Right atrium auricular region (tissue), 2 donors: ENCODE measurements around the gene CD300H. TPM values are rescaled to one million over a fixed set of nuclear protein-coding genes. Genes with fewer than 3 reads are reported as not detected.

ENCODE experiments used
- DNase-seq: peaks from one replicate; pipeline ENCODE4 v3.0.0-alpha.2; 2019; ENCODE audit warnings: low spot score
- H3K27ac ChIP-seq, 2 donors: fragments of 200-600 bp; sonication (generic); 1 replicate in 1 of 2; 2 replicates in 1 of 2; pipeline ENCODE4 v1.5.1; 2016 to 2019
- H3K27me3 ChIP-seq, 2 donors: fragments of 200-600 bp; sonication (generic); one replicate each; pipeline versions ENCODE4 v1.5.1 to v1.6.0; 2017 to 2019
- H3K36me3 ChIP-seq: fragments of 200-600 bp; sonication (generic); one replicate; pipeline ENCODE4 v1.5.1; 2016
- H3K4me1 ChIP-seq, 2 donors: fragments of 200-600 bp; sonication (generic); one replicate each; pipeline versions ENCODE4 v1.5.1 to v1.6.0; 2017 to 2019
- H3K4me3 ChIP-seq, 2 donors: fragments of 200-600 bp; sonication (generic); 1 replicate in 1 of 2; 2 replicates in 1 of 2; pipeline ENCODE4 v1.5.1; 2017 to 2019; ENCODE audit warnings: mild to moderate bottlenecking in 1 of 2, moderate library complexity in 1 of 2
- H3K9me3 ChIP-seq, 2 donors: fragments of 200-600 bp; sonication (generic); one replicate each; pipeline ENCODE4 v1.5.1; 2019
- total RNA-seq, 2 donors: library from RNA; depleted of rRNA; stranded (reverse); fragments of >200 nt; gene quantifications; one replicate each; pipeline ENCODE4 v1.1.0, GENCODE V29; 2016
- TF ChIP-seq, protein P1 (sequence below), 2 donors: fragments of 200-600 bp; sonication (generic); IDR thresholded peaks; one replicate each; pipeline ENCODE4 v1.5.1; 2019; ENCODE audit warnings: antibody characterized with exemption in 2 of 2

The CD300H gene
- total RNA-seq, 2 donors from 2014 or later, result not detected

DNA sequence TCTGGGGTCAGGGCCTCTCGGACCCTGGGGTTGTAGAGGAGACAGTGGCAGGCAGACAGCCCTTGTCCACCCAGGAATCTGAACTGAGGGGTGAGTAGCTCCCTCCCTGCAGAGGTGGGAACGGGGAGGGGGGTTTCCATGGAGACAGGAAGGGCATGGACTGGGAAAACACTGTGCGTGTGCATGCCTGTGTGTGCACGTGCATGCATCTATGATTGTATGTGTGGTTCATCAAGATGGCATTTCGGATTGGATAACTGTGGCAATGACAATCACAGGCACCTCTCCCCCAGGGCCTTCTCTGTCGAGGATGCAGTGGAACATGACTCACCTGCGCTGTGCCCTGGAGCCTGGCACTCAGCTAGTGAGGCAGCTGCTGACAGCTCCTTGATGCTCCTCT is 15.3 kb downstream of the CD300H start:
- Histone ChIP-seq H3K36me3 (no peaks in the 10 kb centered on the region), H3K4me1 (no peaks in the 10 kb centered on the region), H3K9me3 (no peaks in the 10 kb centered on the region), H3K4me3 (no peak overlapping the region), H3K27ac (no peak overlapping the region), H3K27me3 (no peaks in the 10 kb centered on the region)
- TF ChIP-seq, protein P1, sequence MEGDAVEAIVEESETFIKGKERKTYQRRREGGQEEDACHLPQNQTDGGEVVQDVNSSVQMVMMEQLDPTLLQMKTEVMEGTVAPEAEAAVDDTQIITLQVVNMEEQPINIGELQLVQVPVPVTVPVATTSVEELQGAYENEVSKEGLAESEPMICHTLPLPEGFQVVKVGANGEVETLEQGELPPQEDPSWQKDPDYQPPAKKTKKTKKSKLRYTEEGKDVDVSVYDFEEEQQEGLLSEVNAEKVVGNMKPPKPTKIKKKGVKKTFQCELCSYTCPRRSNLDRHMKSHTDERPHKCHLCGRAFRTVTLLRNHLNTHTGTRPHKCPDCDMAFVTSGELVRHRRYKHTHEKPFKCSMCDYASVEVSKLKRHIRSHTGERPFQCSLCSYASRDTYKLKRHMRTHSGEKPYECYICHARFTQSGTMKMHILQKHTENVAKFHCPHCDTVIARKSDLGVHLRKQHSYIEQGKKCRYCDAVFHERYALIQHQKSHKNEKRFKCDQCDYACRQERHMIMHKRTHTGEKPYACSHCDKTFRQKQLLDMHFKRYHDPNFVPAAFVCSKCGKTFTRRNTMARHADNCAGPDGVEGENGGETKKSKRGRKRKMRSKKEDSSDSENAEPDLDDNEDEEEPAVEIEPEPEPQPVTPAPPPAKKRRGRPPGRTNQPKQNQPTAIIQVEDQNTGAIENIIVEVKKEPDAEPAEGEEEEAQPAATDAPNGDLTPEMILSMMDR (IDR thresholded peaks at IDR 0.05), result no peak
- DNase-seq, result no peak

DNA sequence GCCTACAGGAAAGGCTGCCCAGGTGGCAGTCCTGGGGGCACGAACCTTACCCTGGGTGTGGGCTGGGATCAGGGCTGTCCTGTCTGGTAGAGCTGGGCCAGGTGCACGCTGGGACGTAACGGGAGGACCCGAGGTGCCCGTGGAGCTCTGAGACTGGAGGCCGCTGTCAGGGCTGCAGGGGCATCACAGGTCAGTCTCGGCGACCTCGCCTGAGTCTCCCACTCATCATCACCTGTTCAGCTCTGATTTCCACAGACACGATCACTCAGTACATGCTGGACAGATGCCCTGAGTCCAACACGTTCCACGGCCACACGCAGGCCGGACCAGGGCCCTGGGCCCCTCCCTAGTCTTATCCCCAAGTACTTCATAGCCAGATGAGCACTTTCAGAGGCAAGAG is 16.7 kb downstream of the CD300H start:
- Histone ChIP-seq H3K4me1 (no peaks in the 10 kb centered on the region), H3K27ac (no peak overlapping the region), H3K4me3 (no peak overlapping the region), H3K9me3 (no peaks in the 10 kb centered on the region), H3K27me3 (no peaks in the 10 kb centered on the region), H3K36me3 (no peaks in the 10 kb centered on the region)
- TF ChIP-seq, protein P1 (IDR thresholded peaks at IDR 0.05), result no peak
- DNase-seq, result no peak

DNA sequence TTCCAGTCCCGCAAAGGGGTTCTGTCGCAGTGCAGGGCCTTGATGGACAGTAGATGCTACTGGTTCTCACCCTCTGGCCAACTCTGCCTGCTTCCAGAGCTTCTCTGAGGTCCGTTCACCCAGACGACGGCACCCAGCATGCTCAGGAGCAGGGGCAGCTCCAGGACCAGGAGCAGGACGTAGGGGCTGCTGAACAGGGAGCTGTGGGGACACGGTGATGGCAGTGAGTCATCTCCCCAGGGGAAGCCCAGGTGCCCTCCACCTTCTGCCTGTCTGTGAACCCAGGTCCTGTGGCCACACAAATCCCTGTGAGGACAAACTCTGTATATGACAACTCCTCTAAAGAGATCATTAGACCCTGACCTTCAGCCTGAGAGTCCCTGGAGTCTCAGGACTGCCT is 18.0 kb downstream of the CD300H start:
- Histone ChIP-seq H3K27ac (no peak overlapping the region), H3K4me1 (no peaks in the 10 kb centered on the region), H3K9me3 (no peaks in the 10 kb centered on the region), H3K4me3 (no peak overlapping the region), H3K36me3 (no peaks in the 10 kb centered on the region), H3K27me3 (no peaks in the 10 kb centered on the region)
- no peak for DNase-seq
- TF ChIP-seq, protein P1 (IDR thresholded peaks at IDR 0.05), result no peak

DNA sequence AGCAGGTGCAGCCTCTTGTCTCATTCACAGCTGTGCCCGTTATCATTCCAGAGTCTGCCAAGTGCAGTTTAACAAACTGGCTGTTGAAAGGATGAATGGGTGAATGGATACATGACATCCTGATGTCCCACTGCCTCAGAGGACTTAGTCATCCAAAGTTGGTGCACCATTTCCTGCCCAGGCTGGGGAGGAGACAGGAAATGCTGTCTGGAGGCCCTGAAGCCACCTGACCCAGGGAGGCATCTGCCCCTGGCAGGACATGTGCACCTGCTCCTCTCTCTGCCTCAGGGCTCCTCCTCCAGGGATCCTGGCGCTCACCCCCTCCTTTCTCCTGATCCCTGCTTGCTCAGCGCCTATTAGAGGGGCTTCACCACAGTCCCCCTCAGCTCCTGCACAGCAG is 19.6 kb downstream of the CD300H start:
- TF ChIP-seq, protein P1 (IDR thresholded peaks at IDR 0.05), result no peak
- no peak for DNase-seq
- H3K4me3 ChIP-seq, result no peak overlapping the region

DNA sequence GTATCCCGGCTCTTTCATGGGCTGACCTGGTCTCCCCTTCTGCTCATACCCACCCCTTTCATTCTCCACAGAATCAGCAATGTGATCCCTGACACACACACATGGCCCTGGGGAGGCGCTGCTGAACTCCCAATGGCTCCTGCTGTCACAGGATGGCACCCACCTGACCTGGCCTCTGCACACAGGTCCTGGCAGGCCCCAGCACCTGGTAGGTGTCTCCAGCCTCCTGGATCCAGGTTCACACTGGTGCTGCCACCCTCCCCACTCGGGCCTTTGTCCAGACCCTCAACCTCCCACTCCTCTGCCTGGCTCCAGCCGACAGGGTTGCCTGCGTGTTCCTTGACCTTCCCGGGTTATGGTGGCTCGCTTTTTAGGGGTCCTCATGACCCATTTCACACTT is 20.0 kb downstream of the CD300H start:
- no peak for DNase-seq
- H3K27ac ChIP-seq, result no peak overlapping the region
- H3K9me3 ChIP-seq, result no peaks in the 10 kb centered on the region
- H3K4me3 ChIP-seq, result no peak overlapping the region
- TF ChIP-seq, protein P1 (IDR thresholded peaks at IDR 0.05), result no peak
- H3K36me3 ChIP-seq, result no peaks in the 10 kb centered on the region
- H3K27me3 ChIP-seq, result no peaks in the 10 kb centered on the region
- H3K4me1 ChIP-seq, result no peaks in the 10 kb centered on the region

More for the DNA sequence above, 19.6 kb downstream of the CD300H start:
- H3K27ac ChIP-seq, result no peak overlapping the region
- no peaks in the 10 kb centered on the region for H3K27me3 ChIP-seq
- no peaks in the 10 kb centered on the region for H3K9me3 ChIP-seq
- no peaks in the 10 kb centered on the region for H3K36me3 ChIP-seq
- H3K4me1 ChIP-seq, result no peaks in the 10 kb centered on the region

DNA sequence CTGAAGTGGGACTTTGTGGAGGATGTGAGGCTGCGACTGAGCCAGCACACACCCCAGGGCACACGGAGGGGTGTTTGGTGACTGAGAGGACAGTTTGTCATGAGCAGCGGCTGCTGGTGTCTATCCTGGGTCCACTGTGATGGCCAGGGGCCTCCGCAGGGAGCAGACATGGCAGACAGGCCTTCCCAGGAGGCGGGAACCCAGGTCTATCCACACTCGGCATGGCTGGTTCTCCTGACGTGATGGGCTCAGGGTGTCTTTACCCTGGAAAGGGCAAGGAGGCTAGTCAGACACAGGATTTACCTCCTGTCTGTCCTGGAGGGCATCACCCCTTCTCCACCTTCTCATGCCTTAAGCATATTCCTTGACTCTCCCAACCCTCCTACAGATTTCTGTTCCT is 20.7 kb downstream of the CD300H start:
- Histone ChIP-seq H3K27me3 (no peaks in the 10 kb centered on the region), H3K9me3 (no peaks in the 10 kb centered on the region), H3K36me3 (no peaks in the 10 kb centered on the region), H3K4me1 (no peaks in the 10 kb centered on the region), H3K4me3 (no peak overlapping the region), H3K27ac (no peak overlapping the region)
- TF ChIP-seq, protein P1 (IDR thresholded peaks at IDR 0.05), result no peak
- no peak for DNase-seq
